ENCODE data around the gene CACNG3. TPM values are rescaled to one million over a fixed set of nuclear protein-coding genes. Genes with fewer than 3 reads are reported as not detected.

CACNG3 gene
- not detected in 2 replicates for total RNA-seq

GRCh38 chr16:24255456-24256371 lies at the start of gene CACNG3:
CACNG3 (plus strand) TSS chr16:24256335; CDS start chr16:24256755, 420 bp downstream.

Data from airway epithelial cell (primary cell).